GM12891 (cell line): ENCODE measurements around the gene CATSPERE.
"Not testable (repeated sequence)": the region's sequence is repeated elsewhere in the genome, so short reads cannot be mapped to it uniquely, and the experiment has no call there.

ENCODE experiments used
- DNase-seq: peaks from one replicate; pipeline ENCODE4 v3.0.0; 2011; ENCODE audit warnings: low spot score; ENCODE audit not compliant: insufficient read length
- FAIRE-seq: peaks from 2 replicates; lab custom pipeline; 2011; peaks lifted over from hg19 to GRCh38; lab: Jason Lieb, UNC
- PAX5 ChIP-seq: IDR thresholded peaks from 2 replicates; pipeline ENCODE4 v1.6.1; 2011; ENCODE audit warnings: low read length, moderate library complexity, mild to moderate bottlenecking; ENCODE audit not compliant: insufficient read depth, severe bottlenecking
- POLR2A ChIP-seq: IDR thresholded peaks from 2 replicates; pipeline ENCODE4 v1.6.1; 2011; ENCODE audit warnings: low read depth, low read length, control low read depth
- POLR2AphosphoS5 ChIP-seq: IDR thresholded peaks from 2 replicates; pipeline ENCODE4 v1.6.1; 2011; ENCODE audit warnings: low read depth, low read length, control low read depth
- POU2F2 ChIP-seq: IDR thresholded peaks from 2 replicates; pipeline ENCODE4 v1.6.1; 2011; ENCODE audit warnings: low read depth, mild to moderate bottlenecking, control low read depth, low read length, moderate library complexity
- SPI1 ChIP-seq: IDR thresholded peaks from 2 replicates; pipeline ENCODE4 v1.6.1; 2011; ENCODE audit warnings: low read depth, low read length, control low read depth
- TAF1 ChIP-seq: IDR thresholded peaks from 2 replicates; pipeline ENCODE4 v1.6.1; 2011; ENCODE audit warnings: low read depth, low read length, control low read depth

The CATSPERE gene

GRCh38 chr1:244675167-244675566 is 214.1 kb downstream of the CATSPERE start:
- TF ChIP-seq POLR2AphosphoS5 = no peak
- no peak for TF ChIP-seq POU2F2
- TF ChIP-seq SPI1 = no peak
- no peak for TF ChIP-seq TAF1
- TF ChIP-seq PAX5 = no peak
- TF ChIP-seq POLR2A = no peak
- FAIRE-seq = no peak
- DNase-seq = no peak

- FAIRE-seq (no peak), DNase-seq (no peak)
- TF ChIP-seq POLR2AphosphoS5 (no peak), SPI1 (no peak), POLR2A (no peak), POU2F2 (no peak), TAF1 (no peak)
These were observed 217.6 kb downstream of the CATSPERE start for GRCh38 chr1:244678697-244679096.

- FAIRE-seq = no peak
These were observed 219.6 kb downstream of the CATSPERE start for GRCh38 chr1:244680667-244681066.

GRCh38 chr1:244682087-244682486 is 221.0 kb downstream of the CATSPERE start:
- DNase-seq, FAIRE-seq: not testable (repeated sequence)

More at GRCh38 chr1:244680667-244681066, 219.6 kb downstream of the CATSPERE start:
- TF ChIP-seq POLR2AphosphoS5 = no peak
- TF ChIP-seq PAX5 = no peak
- no peak for TF ChIP-seq SPI1
- TF ChIP-seq TAF1 = no peak
- no peak for TF ChIP-seq POU2F2
- no peak for TF ChIP-seq POLR2A
- DNase-seq = no peak
